DMS114 treated with DMSO at 0.1 percent for 48 hours (cell line): Measurements from ENCODE around the gene EML4.
"Not testable (repeated sequence)": the region's sequence is repeated elsewhere in the genome, so short reads cannot be mapped to it uniquely, and the experiment has no call there.

Experiments
- DNase-seq: peaks from one replicate; lab custom pipeline; 2025; ENCODE audit not compliant: unreplicated experiment; lab: John Stamatoyannopoulos, UW

EML4 gene

GRCh38 chr2:42329736-42330135 lies 160.6 kb downstream of the EML4 start:
- no peak for DNase-seq

GRCh38 chr2:42331569-42332284 lies 162.6 kb downstream of the EML4 start:
- no peak for DNase-seq

GRCh38 chr2:42332575-42332974 lies 163.4 kb downstream of the EML4 start:
- no peak for DNase-seq

- no peak for DNase-seq
Observed at GRCh38 chr2:42333579-42333978, 164.4 kb downstream of the EML4 start.

- DNase-seq = no peak
Observed at GRCh38 chr2:42334220-42334619, 165.1 kb downstream of the EML4 start.

GRCh38 chr2:42334865-42335264 lies 165.7 kb downstream of the EML4 start:
- DNase-seq = not testable (repeated sequence)

- no peak for DNase-seq
Observed at GRCh38 chr2:42335514-42336104, 166.5 kb downstream of the EML4 start.

GRCh38 chr2:42336361-42336965 lies 167.3 kb downstream of the EML4 start:
- DNase-seq = no peak

- no peak for DNase-seq
Observed at GRCh38 chr2:42337356-42337820, 168.2 kb downstream of the EML4 start.

- DNase-seq = no peak
Observed at GRCh38 chr2:42337846-42338566, 168.9 kb downstream of the EML4 start.

GRCh38 chr2:42338567-42339190 lies 169.5 kb downstream of the EML4 start:
- DNase-seq = no peak

GRCh38 chr2:42339191-42339912 lies 170.2 kb downstream of the EML4 start:
- DNase-seq = no peak

GRCh38 chr2:42340045-42340937 lies 171.1 kb downstream of the EML4 start:
- DNase-seq = no peak

- DNase-seq = no peak
Observed at GRCh38 chr2:42340938-42341636, 171.9 kb downstream of the EML4 start.

- DNase-seq = no peak
Observed at GRCh38 chr2:42342061-42342794, 173.1 kb downstream of the EML4 start.

- no peak for DNase-seq
Observed at GRCh38 chr2:42342795-42343241, 173.7 kb downstream of the EML4 start.

GRCh38 chr2:42345986-42346385 lies 176.8 kb downstream of the EML4 start:
- no peak for DNase-seq

- DNase-seq = not testable (repeated sequence)
Observed at GRCh38 chr2:42346856-42347255, 177.7 kb downstream of the EML4 start.
